CD4-positive, alpha-beta memory T cell (primary cell): Measurements from ENCODE around the gene TSPAN31. TPM values are rescaled to one million over a fixed set of nuclear protein-coding genes. Genes with fewer than 3 reads are reported as not detected.
A peak's percentile ranks its signal among the peaks of the same experiment; 100 is the strongest.

Source experiments
- CTCF ChIA-PET: fragments of 350-600 bp; sonication (Branson Sonifier 250); formaldehyde crosslinking; loops from one replicate; lab custom pipeline; 2021; ENCODE audit warnings: inconsistent platforms; ENCODE audit not compliant: partially characterized antibody; lab: Charles Lee
- POLR2A ChIA-PET: fragments of 350-600 bp; sonication (Branson Sonifier 250); formaldehyde crosslinking; loops from one replicate; lab custom pipeline; 2021; ENCODE audit not compliant: partially characterized antibody; lab: Charles Lee
- DNase-seq, 5 donors: peaks; one replicate each; pipeline versions ENCODE4 v3.0.0 to v3.0.0-alpha.2; 2020 to 2022; ENCODE audit warnings: mixed read lengths in 1 of 5
- H3K27ac ChIP-seq: one replicate; pipeline ENCODE4 v1.7.0; 2013; ENCODE audit warnings: low read depth, low read length
- H3K27me3 ChIP-seq: 2 replicates; pipeline ENCODE4 v1.7.0; 2013; ENCODE audit warnings: mild to moderate bottlenecking, low read length, moderate library complexity; ENCODE audit not compliant: insufficient read depth
- H3K36me3 ChIP-seq: 2 replicates; pipeline ENCODE4 v1.7.0; 2013; ENCODE audit warnings: mild to moderate bottlenecking, low read length, moderate library complexity; ENCODE audit not compliant: insufficient read depth
- H3K4me1 ChIP-seq: 2 replicates; pipeline ENCODE4 v1.7.0; 2013; ENCODE audit warnings: mild to moderate bottlenecking, low read length, moderate library complexity; ENCODE audit not compliant: insufficient read depth
- H3K4me3 ChIP-seq, 2 donors: one replicate each; pipeline ENCODE4 v1.7.0; 2013; ENCODE audit warnings: low read length in 2 of 2, mild to moderate bottlenecking in 1 of 2
- H3K9me3 ChIP-seq, 2 donors: one replicate each; pipeline ENCODE4 v1.7.0; 2013; ENCODE audit warnings: low read length in 2 of 2, control low read depth in 1 of 2; ENCODE audit not compliant: control insufficient read depth in 1 of 2
- H3K27ac Mint-ChIP-seq, 7 donors: one replicate each; pipeline ENCODE4 v1.8.0; 2020 to 2021; ENCODE audit warnings: mixed read lengths in 7 of 7, mild to moderate bottlenecking in 6 of 7, inconsistent platforms in 3 of 7, moderate library complexity in 3 of 7
- H3K27me3 Mint-ChIP-seq, 2 donors: one replicate each; pipeline ENCODE4 v1.8.0; 2020 to 2021; ENCODE audit warnings: mixed read lengths in 2 of 2
- H3K36me3 Mint-ChIP-seq, 2 donors: one replicate each; pipeline ENCODE4 v1.8.0; 2020 to 2021; ENCODE audit warnings: mixed read lengths in 2 of 2, inconsistent platforms in 1 of 2, mild to moderate bottlenecking in 1 of 2
- H3K4me1 Mint-ChIP-seq, 4 donors: one replicate each; pipeline ENCODE4 v1.8.0; 2020 to 2021; ENCODE audit warnings: mixed read lengths in 4 of 4, mild to moderate bottlenecking in 1 of 4
- H3K4me3 Mint-ChIP-seq, 8 donors: one replicate each; pipeline ENCODE4 v1.8.0; 2020 to 2021; ENCODE audit warnings: mixed read lengths in 8 of 8, mild to moderate bottlenecking in 7 of 8, moderate library complexity in 6 of 8, inconsistent platforms in 3 of 8
- H3K9me3 Mint-ChIP-seq, 8 donors: one replicate each; pipeline ENCODE4 v1.8.0; 2020 to 2021; ENCODE audit warnings: mixed read lengths in 8 of 8, mild to moderate bottlenecking in 5 of 8, inconsistent platforms in 3 of 8, moderate library complexity in 1 of 8
- intact Hi-C: fragments of 100-400 bp; cut with micrococcal nuclease; formaldehyde crosslinking; loops from one replicate; pipeline ENCODE4 v1.15.1; 2023
- polyA plus RNA-seq, 2 donors: library from polyadenylated mRNA; unstranded; fragments of 300-500 nt; fragmentation: Illumina TruSeq; gene quantifications; one replicate each; pipeline ENCODE4 v1.2.3, GENCODE V29; 2021
- total RNA-seq, 2 experiments: library from RNA; stranded (reverse); gene quantifications; one replicate each; pipeline ENCODE4 v1.2.3, GENCODE V29; 2021

Gene TSPAN31
- total and polyA plus RNA-seq, 4 experiments from 2014 or later, result 27.5 to 76.2 (median 34.0) TPM

GRCh38 chr12:57722716-57723629 lies 21.9 kb upstream of the TSPAN31 start:
- Mint-ChIP-seq H3K27me3 (no peaks in the 10 kb centered on the region), H3K27ac (peak overlapping the region; percentile 34 to 84 (median 75)), H3K4me1 (peaks cover 14 to 32% (median 21%) of the 10 kb centered on the region in 4 donors), H3K36me3 (peaks cover 26 to 47% of the 10 kb centered on the region in 2 donors), H3K9me3 (peaks cover 0 to 2% (median 0%) of the 10 kb centered on the region in 8 donors), H3K4me3 (peak overlapping the region in 1 of 8 donors; percentile 51)
- H3K9me3 ChIP-seq, result no peaks in the 10 kb centered on the region
- H3K4me1 ChIP-seq, result no peaks in the 10 kb centered on the region
- no peaks in the 10 kb centered on the region for H3K27me3 ChIP-seq
- ChIA-PET CTCF (interaction anchor here (1.2 to 3.2 kb wide), 2 partner anchors 19 to 34 kb away, joined by 3 to 10 read pairs; no protein-coding TSS in a partner anchor), POLR2A (interaction anchor here (0.6 to 4.4 kb wide), 6 partner anchors 9 to 212 kb away, joined by 3 to 32 read pairs (median 6); partner anchors contain the start of gene TSPAN31)
- H3K4me3 ChIP-seq, result no peak overlapping the region
- H3K36me3 ChIP-seq, result peaks cover 52% of the 10 kb centered on the region
- intact Hi-C loops, result no loop called here
- no peak for DNase-seq
- no peak overlapping the region for H3K27ac ChIP-seq

- Histone ChIP-seq H3K27ac (no peak overlapping the region), H3K4me1 (no peaks in the 10 kb centered on the region), H3K4me3 (no peak overlapping the region), H3K27me3 (no peaks in the 10 kb centered on the region), H3K36me3 (peaks cover 52% of the 10 kb centered on the region), H3K9me3 (no peaks in the 10 kb centered on the region)
- Mint-ChIP-seq H3K27ac (peak overlapping the region; percentile 24 to 83 (median 52)), H3K9me3 (peaks cover 0 to 2% (median 0%) of the 10 kb centered on the region in 8 donors), H3K4me1 (peaks cover 14 to 32% (median 22%) of the 10 kb centered on the region in 4 donors), H3K4me3 (no peak overlapping the region), H3K36me3 (peaks cover 26 to 47% of the 10 kb centered on the region in 2 donors), H3K27me3 (no peaks in the 10 kb centered on the region)
- ChIA-PET CTCF (interaction anchor here (1.2 to 3.2 kb wide), 2 partner anchors 18 to 33 kb away, joined by 3 to 10 read pairs; no protein-coding TSS in a partner anchor), POLR2A (interaction anchor here (0.6 to 4.4 kb wide), 7 partner anchors 9 to 212 kb away, joined by 3 to 32 read pairs (median 6); partner anchors contain the start of gene TSPAN31)
- intact Hi-C loops, result no loop called here
- DNase-seq, result no peak
Measured at GRCh38 chr12:57723630-57723962, 21.2 kb upstream of the TSPAN31 start.

GRCh38 chr12:57724003-57724935 lies 20.6 kb upstream of the TSPAN31 start:
- intact Hi-C loops, result no loop called here
- peaks cover 16 to 32% (median 22%) of the 10 kb centered on the region in 4 donors for H3K4me1 Mint-ChIP-seq
- peaks cover 0 to under 1% (median 0%) of the 10 kb centered on the region in 8 donors for H3K9me3 Mint-ChIP-seq
- POLR2A ChIA-PET, result interaction anchor here (0.7 to 4.4 kb wide), 8 partner anchors 10 to 131 kb away, joined by 3 to 32 read pairs (median 3); partner anchors contain the start of genes OS9 and TSPAN31
- H3K27ac Mint-ChIP-seq, result peak overlapping the region; percentile 52 to 92 (median 84)
- Histone ChIP-seq H3K4me1 (no peaks in the 10 kb centered on the region), H3K27me3 (no peaks in the 10 kb centered on the region), H3K36me3 (peaks cover 47% of the 10 kb centered on the region), H3K9me3 (no peaks in the 10 kb centered on the region), H3K4me3 (no peak overlapping the region), H3K27ac (no peak overlapping the region)
- peak in 1 of 5 donors; percentile 20 for DNase-seq
- H3K36me3 Mint-ChIP-seq, result peaks cover 27 to 45% of the 10 kb centered on the region in 2 donors
- no peaks in the 10 kb centered on the region for H3K27me3 Mint-ChIP-seq
- CTCF ChIA-PET, result interaction anchor here (0.7 to 3.2 kb wide), 2 partner anchors 15 to 18 kb away, joined by 3 to 10 read pairs; no protein-coding TSS in a partner anchor
- H3K4me3 Mint-ChIP-seq, result no peak overlapping the region

- H3K9me3 Mint-ChIP-seq, result no peaks in the 10 kb centered on the region
- no peak overlapping the region for H3K4me3 ChIP-seq
- peaks cover 22 to 47% of the 10 kb centered on the region in 2 donors for H3K36me3 Mint-ChIP-seq
- H3K4me3 Mint-ChIP-seq, result no peak overlapping the region
- no peak overlapping the region for H3K27ac ChIP-seq
- peaks cover 45% of the 10 kb centered on the region for H3K36me3 ChIP-seq
- H3K27ac Mint-ChIP-seq, result peak overlapping the region; percentile 52 to 92 (median 84)
- intact Hi-C loops, result loop anchor here (1.0 kb wide), 1 partner anchor 17 kb away; no protein-coding TSS in a partner anchor
- no peaks in the 10 kb centered on the region for H3K4me1 ChIP-seq
- H3K9me3 ChIP-seq, result no peaks in the 10 kb centered on the region
- peak in 1 of 5 donors; percentile 19 for DNase-seq
- peaks cover 16 to 32% (median 22%) of the 10 kb centered on the region in 4 donors for H3K4me1 Mint-ChIP-seq
- no peaks in the 10 kb centered on the region for H3K27me3 ChIP-seq
- ChIA-PET CTCF (interaction anchor here (0.7 to 3.2 kb wide), 4 partner anchors 14 to 20 kb away, joined by 3 to 10 read pairs (median 8); partner anchors contain the start of gene TSPAN31), POLR2A (interaction anchor here (0.9 to 4.4 kb wide), 7 partner anchors 11 to 31 kb away, joined by 3 to 32 read pairs (median 4); partner anchors contain the start of genes OS9 and TSPAN31)
- H3K27me3 Mint-ChIP-seq, result no peaks in the 10 kb centered on the region
Measured at GRCh38 chr12:57724936-57725740, 19.7 kb upstream of the TSPAN31 start.

- H3K4me3 ChIP-seq, result no peak overlapping the region
- ChIA-PET POLR2A (interaction anchor here (1.1 to 1.2 kb wide), 2 partner anchors 15 to 19 kb away, joined by 3 to 11 read pairs; partner anchors contain the start of gene TSPAN31), CTCF (interaction anchor here (1.6 to 1.8 kb wide), 3 partner anchors 15 to 31 kb away, joined by 5 to 8 read pairs (median 8); partner anchors contain the start of gene TSPAN31)
- H3K4me1 ChIP-seq, result no peaks in the 10 kb centered on the region
- no peaks in the 10 kb centered on the region for H3K27me3 ChIP-seq
- peaks cover 45% of the 10 kb centered on the region for H3K36me3 ChIP-seq
- no peak overlapping the region for H3K27ac ChIP-seq
- Mint-ChIP-seq H3K9me3 (no peaks in the 10 kb centered on the region), H3K27ac (peak overlapping the region in 2 of 7 donors; percentile 32 to 81), H3K4me3 (no peak overlapping the region), H3K27me3 (no peaks in the 10 kb centered on the region), H3K4me1 (peaks cover 17 to 32% (median 22%) of the 10 kb centered on the region in 4 donors), H3K36me3 (peaks cover 25 to 53% of the 10 kb centered on the region in 2 donors)
- H3K9me3 ChIP-seq, result no peaks in the 10 kb centered on the region
- DNase-seq, result no peak
- intact Hi-C loops, result loop anchor here (1.0 kb wide), 1 partner anchor 16 kb away; no protein-coding TSS in a partner anchor
Measured at GRCh38 chr12:57725851-57726150, 19.0 kb upstream of the TSPAN31 start.
